GM12878 (cell line): ENCODE measurements around the gene CERT1. TPM values are rescaled to one million over a fixed set of nuclear protein-coding genes. Genes with fewer than 3 reads are reported as not detected.

Experiments
- ATAC-seq: fragments of 200-7000 bp; cut with Tn5 transposase; 3 replicates; pipeline ENCODE4 v1.9.1; 2020; ENCODE audit warnings: mild to moderate bottlenecking, moderate library complexity
- BruUV-seq: library from RNA; stranded (reverse); fragments of 400-500 nt; replicated peaks from 2 replicates; lab custom pipeline; 2021; lab: Mats Ljungman, UMichigan
- CTCF ChIA-PET: fragments of 300-600 bp; sonication (Branson Sonifier 250); formaldehyde crosslinking; extraction: SDS; loops from one replicate; lab custom pipeline; 2021; ENCODE audit warnings: inconsistent platforms; lab: Yijun Ruan, JAX
- POLR2A ChIA-PET: fragments of 350-600 bp; formaldehyde crosslinking; extraction: SDS; loops from one replicate; lab custom pipeline; 2021; ENCODE audit warnings: inconsistent platforms; lab: Charles Lee
- RAD21 ChIA-PET: fragments of 300-600 bp; sonication (Branson Sonifier 250); formaldehyde crosslinking; loops from one replicate; lab custom pipeline; 2023; ENCODE audit warnings: antibody characterized with exemption; ENCODE audit not compliant: unreplicated experiment; lab: Charles Lee
- SMC1A ChIA-PET: fragments of 300-600 bp; sonication (Branson Sonifier 250); formaldehyde crosslinking; loops from one replicate; lab custom pipeline; 2023; ENCODE audit not compliant: unreplicated experiment, uncharacterized antibody; lab: Charles Lee
- DNase-seq: peaks from one replicate; pipeline ENCODE4 v3.0.0-alpha.2; 2011; ENCODE audit warnings: low read depth, low spot score
- FAIRE-seq: peaks from 3 replicates; lab custom pipeline; 2011; peaks lifted over from hg19 to GRCh38; lab: Jason Lieb, UNC
- H2AFZ ChIP-seq: 2 replicates; pipeline ENCODE4 v1.6.0; 2011; ENCODE audit warnings: low read depth, low read length, control low read depth; ENCODE audit not compliant: control insufficient read depth
- H3K27ac ChIP-seq: 2 replicates; pipeline ENCODE4 v1.5.1; 2011; ENCODE audit warnings: control low read depth; ENCODE audit not compliant: control insufficient read depth, insufficient read depth
- H3K27me3 ChIP-seq, 2 experiments: replicated peaks in 1 of 2; 2 replicates each; pipeline versions ENCODE4 v1.6.0 to v1.6.1; 2011; ENCODE audit warnings: low read length in 1 of 2; ENCODE audit not compliant: control insufficient read depth in 2 of 2, insufficient read depth in 2 of 2
- H3K36me3 ChIP-seq, 2 experiments: 2 replicates each; pipeline ENCODE4 v1.5.1; 2011; ENCODE audit warnings: low read length in 1 of 2; ENCODE audit not compliant: control insufficient read depth in 2 of 2, insufficient read depth in 2 of 2
- H3K4me1 ChIP-seq: 2 replicates; pipeline ENCODE4 v1.6.1; 2011; ENCODE audit warnings: mild to moderate bottlenecking, low read length, moderate library complexity, mixed read lengths; ENCODE audit not compliant: control insufficient read depth, insufficient read depth
- H3K4me2 ChIP-seq: 2 replicates; pipeline ENCODE4 v1.6.0; 2011; ENCODE audit warnings: control low read depth; ENCODE audit not compliant: control insufficient read depth, insufficient read depth
- H3K4me3 ChIP-seq: fragments of 200-600 bp; sonication (generic); 2 replicates; pipeline ENCODE4 v1.5.1; 2016
- H3K79me2 ChIP-seq: 2 replicates; pipeline ENCODE4 v1.6.0; 2011; ENCODE audit warnings: low read length; ENCODE audit not compliant: control insufficient read depth, insufficient read depth
- H3K9ac ChIP-seq: 2 replicates; pipeline ENCODE4 v1.8.0; 2011; ENCODE audit warnings: low read length, control low read depth, mixed read lengths; ENCODE audit not compliant: control insufficient read depth, insufficient read depth
- H3K9me3 ChIP-seq: replicated peaks from 3 replicates; pipeline ENCODE4 v1.5.1; 2011; ENCODE audit warnings: mild to moderate bottlenecking, low read length; ENCODE audit not compliant: control insufficient read depth, insufficient read depth
- H4K20me1 ChIP-seq: 2 replicates; pipeline ENCODE4 v1.6.0; 2011; ENCODE audit not compliant: control insufficient read depth, insufficient read depth
- LARP7 ChIP-seq: fragments of 450-650 bp; IDR thresholded peaks from 2 replicates; pipeline ENCODE4 v1.6.1; 2017; ENCODE audit warnings: mild to moderate bottlenecking
- POU2F2 ChIP-seq: IDR thresholded peaks from 3 replicates; pipeline ENCODE4 v1.6.1; 2011; ENCODE audit warnings: low read depth, mild to moderate bottlenecking, low read length, borderline replicate concordance
- WRNIP1 ChIP-seq: IDR thresholded peaks from 2 replicates; pipeline ENCODE4 v1.6.1; 2011; ENCODE audit warnings: low read depth, low read length, improper control_type of control experiment, borderline replicate concordance
- WGBS: methylation state at CpG from one replicate; pipeline ENCODE4 v1.1.6; 2016; ENCODE audit warnings: low lambda C conversion rate; ENCODE audit not compliant: insufficient replicate concordance, insufficient coverage; ENCODE audit errors: missing lambda C conversion rate; 5-methylcytosine and 5-hydroxymethylcytosine counted together
- in situ Hi-C: fragments of 300-500 bp; cut with MboI; formaldehyde crosslinking; loops from 9 replicates; pipeline ENCODE4 v1.14.3; 2018; ENCODE audit warnings: mixed read lengths
- intact Hi-C: fragments of 100-400 bp; cut with micrococcal nuclease; formaldehyde crosslinking; loops from one replicate; pipeline ENCODE4 v1.14.2; 2022; ENCODE audit not compliant: unreplicated experiment
- polyA plus RNA-seq, 11 experiments: library from polyadenylated mRNA; depleted of rRNA in 4 of 11; unstranded in 6 of 11; stranded (reverse) in 5 of 11; fragments of >200 nt; fragmentation: Nextera tagmentation in 4 of 11; fragmentation: Illumina TruSeq in 1 of 11; extraction: Ambion mirVana in 4 of 11; extraction: Trizol in 1 of 11; gene quantifications; 1 replicate in 1 of 11; 2 replicates in 10 of 11; pipeline versions ENCODE4 v1.2.1 to v1.2.3, GENCODE V29; 2011 to 2016; ENCODE audit warnings: inconsistent platforms in 2 of 11, missing spikeins in 2 of 11, low read depth in 1 of 11
- total RNA-seq, 4 experiments: library from RNA; depleted of rRNA in 3 of 4; stranded (reverse); fragments of >200 nt in 3 of 4; fragmentation: Illumina TruSeq in 1 of 4; extraction: Trizol in 1 of 4; gene quantifications; 2 replicates each; pipeline versions ENCODE4 v1.2.1 to v1.2.3, GENCODE V29; 2013 to 2021
- TF ChIP-seq, protein P1 (sequence below): fragments of 450-650 bp; IDR thresholded peaks from 2 replicates; pipeline ENCODE4 v1.6.1; 2018; ENCODE audit warnings: mild to moderate bottlenecking, low read depth, moderate library complexity; ENCODE audit not compliant: partially characterized antibody

Gene CERT1
- total and polyA plus RNA-seq, 10 of the 15 experiments (the other 5 are each of a cell fraction or from before 2014, with no cell fraction given): 7.7 to 36.7 (median 25.6) TPM

DNA sequence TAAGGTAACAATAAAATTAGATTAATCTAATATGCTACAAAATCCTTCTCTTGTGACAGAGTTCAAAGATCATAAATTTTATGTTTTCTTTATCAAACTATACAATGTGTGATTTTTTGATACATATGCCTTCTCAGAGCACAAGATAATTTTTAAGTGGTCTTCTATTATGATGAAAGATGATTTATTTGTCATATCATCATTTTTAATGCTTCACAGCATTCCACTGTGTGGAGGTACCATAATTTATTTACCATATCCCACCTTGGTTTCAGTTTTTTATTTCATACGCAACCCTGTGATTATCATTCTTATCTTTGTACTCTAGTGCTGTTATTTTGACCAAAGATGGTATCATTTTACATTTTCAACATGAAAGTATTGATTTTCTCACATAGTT is 41.9 kb upstream of the CERT1 start:
- Histone ChIP-seq H3K9ac (no peak overlapping the region), H3K9me3 (peaks cover 2% of the 10 kb centered on the region; the same call in 2 of the 3 replicates), H3K27ac (no peak overlapping the region), H3K4me2 (no peak overlapping the region), H3K4me1 (no peaks in the 10 kb centered on the region), H3K79me2 (no peaks in the 10 kb centered on the region; the same call in none of the 2 replicates)
- intact Hi-C loops: loop anchor here (10.0 kb wide), 1 partner anchor 1209 kb away; no protein-coding TSS in a partner anchor
- no TSS peak for BruUV-seq
- POLR2A ChIA-PET: interaction anchor here (1.1 kb wide), 1 partner anchor 11 kb away, joined by 3 read pairs; no protein-coding TSS in a partner anchor
- CTCF ChIA-PET: interaction anchor here (0.6 to 1.7 kb wide), 2 partner anchors 13 to 838 kb away, joined by 3 to 4 read pairs; no protein-coding TSS in a partner anchor
- TF ChIP-seq, protein P1, sequence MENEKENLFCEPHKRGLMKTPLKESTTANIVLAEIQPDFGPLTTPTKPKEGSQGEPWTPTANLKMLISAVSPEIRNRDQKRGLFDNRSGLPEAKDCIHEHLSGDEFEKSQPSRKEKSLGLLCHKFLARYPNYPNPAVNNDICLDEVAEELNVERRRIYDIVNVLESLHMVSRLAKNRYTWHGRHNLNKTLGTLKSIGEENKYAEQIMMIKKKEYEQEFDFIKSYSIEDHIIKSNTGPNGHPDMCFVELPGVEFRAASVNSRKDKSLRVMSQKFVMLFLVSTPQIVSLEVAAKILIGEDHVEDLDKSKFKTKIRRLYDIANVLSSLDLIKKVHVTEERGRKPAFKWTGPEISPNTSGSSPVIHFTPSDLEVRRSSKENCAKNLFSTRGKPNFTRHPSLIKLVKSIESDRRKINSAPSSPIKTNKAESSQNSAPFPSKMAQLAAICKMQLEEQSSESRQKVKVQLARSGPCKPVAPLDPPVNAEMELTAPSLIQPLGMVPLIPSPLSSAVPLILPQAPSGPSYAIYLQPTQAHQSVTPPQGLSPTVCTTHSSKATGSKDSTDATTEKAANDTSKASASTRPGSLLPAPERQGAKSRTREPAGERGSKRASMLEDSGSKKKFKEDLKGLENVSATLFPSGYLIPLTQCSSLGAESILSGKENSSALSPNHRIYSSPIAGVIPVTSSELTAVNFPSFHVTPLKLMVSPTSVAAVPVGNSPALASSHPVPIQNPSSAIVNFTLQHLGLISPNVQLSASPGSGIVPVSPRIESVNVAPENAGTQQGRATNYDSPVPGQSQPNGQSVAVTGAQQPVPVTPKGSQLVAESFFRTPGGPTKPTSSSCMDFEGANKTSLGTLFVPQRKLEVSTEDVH: no peak
- TF ChIP-seq LARP7: no peak
- TF ChIP-seq POU2F2: no peak
- no peak for TF ChIP-seq WRNIP1
- TF ChIP-seq, all 136 proteins: peak for 0
- Histone ChIP-seq H3K4me3 (no peak overlapping the region), H3K27me3 (no peaks in the 10 kb centered on the region), H4K20me1 (no peaks in the 10 kb centered on the region), H2AFZ (no peak overlapping the region), H3K36me3 (peaks cover 0 to 12% of the 10 kb centered on the region in 2 experiments; a peak in 3 of 4 replicates)
- FAIRE-seq (no peak), ATAC-seq (no peak), DNase-seq (no peak)
- ChIA-PET RAD21 (interaction anchor here (1.6 to 2.6 kb wide), 2 partner anchors 15 to 32 kb away, joined by 3 to 9 read pairs; no protein-coding TSS in a partner anchor), SMC1A (interaction anchor here (0.9 to 2.3 kb wide), 6 partner anchors 8 to 44 kb away, joined by 3 to 7 read pairs (median 4); no protein-coding TSS in a partner anchor)
- 96% methylated on average over 1 of the region's 1 CpG for WGBS
- in situ Hi-C loops: no loop called here
